HG03378 (cell line): ENCODE results near the gene CCDC124.
"Not testable (repeated sequence)": the region's sequence is repeated elsewhere in the genome, so short reads cannot be mapped to it uniquely, and the experiment has no call there.

ENCODE experiments used
- ATAC-seq: cut with Tn5 transposase; IDR thresholded peaks from one replicate; pipeline ENCODE4 v1.9.1; 2021; ENCODE audit warnings: mild to moderate bottlenecking, moderate library complexity; ENCODE audit not compliant: unreplicated experiment

CCDC124 gene, protein sequence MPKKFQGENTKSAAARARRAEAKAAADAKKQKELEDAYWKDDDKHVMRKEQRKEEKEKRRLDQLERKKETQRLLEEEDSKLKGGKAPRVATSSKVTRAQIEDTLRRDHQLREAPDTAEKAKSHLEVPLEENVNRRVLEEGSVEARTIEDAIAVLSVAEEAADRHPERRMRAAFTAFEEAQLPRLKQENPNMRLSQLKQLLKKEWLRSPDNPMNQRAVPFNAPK

DNA sequence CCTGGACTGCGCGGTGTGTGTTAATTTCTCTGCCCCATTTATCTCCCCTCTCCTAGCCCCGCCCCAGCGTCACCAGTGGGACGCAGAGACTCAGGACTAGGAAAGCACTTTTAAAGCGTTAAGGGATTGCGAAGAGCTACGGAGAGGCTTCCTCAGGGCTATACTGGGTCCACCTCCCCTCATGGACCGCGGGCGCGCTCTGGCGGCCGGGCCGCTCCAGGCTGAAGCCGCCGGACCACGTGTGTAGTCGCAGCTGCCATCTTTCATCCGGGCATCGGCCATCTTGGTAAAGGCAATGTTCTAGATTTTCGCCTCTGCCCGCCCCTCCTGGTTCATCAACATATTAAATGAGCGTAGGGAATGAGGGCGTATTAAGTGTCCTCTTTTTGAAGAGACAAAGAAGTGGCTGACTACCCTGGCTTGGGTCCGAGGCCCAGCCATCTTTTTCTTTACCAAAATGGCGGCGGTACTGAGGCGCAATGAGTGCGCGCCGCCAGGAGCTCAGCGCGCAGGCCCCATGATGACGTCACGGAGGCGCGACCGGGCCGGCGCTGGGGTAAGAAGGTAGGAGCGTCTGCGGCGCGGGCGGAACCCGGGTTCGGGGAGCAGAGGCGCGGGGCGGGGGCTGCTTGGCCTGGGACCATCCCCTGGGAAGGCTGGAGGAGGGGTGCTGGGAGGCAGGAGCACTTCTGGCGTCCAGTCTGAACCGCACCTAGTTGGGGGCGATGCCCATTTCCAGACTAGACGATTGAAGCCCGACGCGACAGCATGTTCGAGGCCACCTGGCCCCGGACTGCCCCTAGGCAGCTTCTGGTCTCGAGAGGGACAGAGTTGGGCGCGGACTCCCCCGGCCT, at the start of gene CCDC124:
CCDC124 (plus strand) TSS at position 531 of the 854 bp plus-strand sequence. CDS start 3,406 bp downstream, outside the sequence.
- ATAC-seq: peak; percentile 65

DNA sequence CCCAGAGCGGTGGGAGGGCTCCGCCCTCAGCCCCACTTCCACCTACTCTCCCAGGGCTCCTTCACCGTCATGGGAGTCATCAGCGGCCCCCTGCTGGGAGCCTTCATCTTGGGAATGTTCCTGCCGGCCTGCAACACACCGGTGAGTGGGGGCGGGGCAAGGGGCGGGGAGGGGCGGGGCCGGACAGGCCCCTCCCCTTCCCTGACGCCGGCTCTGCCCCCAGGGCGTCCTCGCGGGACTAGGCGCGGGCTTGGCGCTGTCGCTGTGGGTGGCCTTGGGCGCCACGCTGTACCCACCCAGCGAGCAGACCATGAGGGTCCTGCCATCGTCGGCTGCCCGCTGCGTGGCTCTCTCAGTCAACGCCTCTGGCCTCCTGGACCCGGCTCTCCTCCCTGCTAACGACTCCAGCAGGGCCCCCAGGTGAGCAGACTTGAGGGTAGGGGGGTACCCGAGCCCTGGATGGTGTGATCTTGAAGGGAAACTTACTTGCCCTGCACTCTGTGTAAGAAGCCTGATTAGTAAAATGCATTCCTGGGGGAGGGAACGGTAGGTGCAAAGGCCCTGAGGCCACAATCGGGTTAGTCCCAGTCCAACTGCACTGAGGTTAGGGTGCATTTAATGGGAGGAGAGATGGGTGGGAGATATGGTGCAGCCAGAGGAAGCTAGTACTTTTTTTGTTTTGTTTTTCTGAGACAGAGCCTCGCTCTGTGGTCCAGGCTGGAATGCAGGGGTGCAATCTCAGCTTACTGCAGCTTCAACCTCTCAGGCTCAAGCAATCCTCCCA, 49.0 kb upstream of the CCDC124 start:
- ATAC-seq: no peak

DNA sequence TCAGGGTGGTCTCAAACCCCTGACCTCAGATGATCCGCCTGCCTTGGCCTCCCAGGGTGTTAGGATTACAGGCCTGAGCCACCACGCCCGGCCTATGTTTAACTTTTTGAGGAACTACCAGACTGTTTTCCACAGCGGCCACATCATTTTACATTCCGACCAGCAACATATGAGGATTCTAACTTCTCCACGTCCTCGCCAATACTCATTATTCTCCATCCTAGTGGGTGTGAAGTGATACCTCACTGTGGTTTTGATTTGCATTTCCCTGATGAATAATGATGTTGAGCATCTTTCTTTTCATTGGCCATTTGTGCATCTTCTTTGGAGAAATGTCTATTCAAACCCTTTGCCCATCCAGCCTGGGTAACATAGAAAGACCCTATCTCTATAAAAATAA, 46.3 kb upstream of the CCDC124 start:
- ATAC-seq: no peak

DNA sequence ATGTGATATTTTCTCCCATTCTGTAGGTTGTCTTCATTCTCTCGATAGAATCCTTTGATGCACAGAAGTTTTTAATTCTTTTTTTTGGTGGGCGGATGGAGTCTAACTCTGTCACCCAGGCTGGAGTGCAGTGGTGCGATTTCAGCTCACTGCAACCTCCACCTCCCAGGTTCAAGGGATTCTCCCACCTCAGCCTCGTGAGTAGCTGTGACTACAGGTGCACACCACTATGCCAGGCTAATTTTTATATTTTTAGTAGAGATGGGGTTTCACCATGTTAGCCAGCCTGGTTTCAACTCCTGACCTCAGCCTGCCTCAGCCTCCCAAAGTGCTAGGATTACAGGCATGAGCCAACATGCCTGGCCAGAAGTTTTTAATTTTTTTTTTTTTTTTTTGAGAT, 45.6 kb upstream of the CCDC124 start:
- ATAC-seq: not testable (repeated sequence)

DNA sequence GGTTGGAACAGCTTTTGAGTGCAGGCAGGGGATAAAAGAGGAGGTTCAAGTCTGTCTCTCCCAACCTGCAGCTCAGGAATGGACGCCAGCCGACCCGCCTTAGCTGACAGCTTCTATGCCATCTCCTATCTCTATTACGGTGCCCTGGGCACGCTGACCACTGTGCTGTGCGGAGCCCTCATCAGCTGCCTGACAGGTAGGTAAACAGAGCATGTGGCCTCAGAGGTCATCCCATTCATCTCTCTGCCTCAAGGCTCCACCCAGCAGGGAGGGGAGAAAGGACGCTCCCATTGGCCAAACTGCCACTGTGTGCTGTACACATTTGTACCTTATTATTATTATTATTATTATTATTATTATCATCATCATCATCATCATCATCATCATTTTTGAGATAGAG, 44.6 kb upstream of the CCDC124 start:
- no peak for ATAC-seq

DNA sequence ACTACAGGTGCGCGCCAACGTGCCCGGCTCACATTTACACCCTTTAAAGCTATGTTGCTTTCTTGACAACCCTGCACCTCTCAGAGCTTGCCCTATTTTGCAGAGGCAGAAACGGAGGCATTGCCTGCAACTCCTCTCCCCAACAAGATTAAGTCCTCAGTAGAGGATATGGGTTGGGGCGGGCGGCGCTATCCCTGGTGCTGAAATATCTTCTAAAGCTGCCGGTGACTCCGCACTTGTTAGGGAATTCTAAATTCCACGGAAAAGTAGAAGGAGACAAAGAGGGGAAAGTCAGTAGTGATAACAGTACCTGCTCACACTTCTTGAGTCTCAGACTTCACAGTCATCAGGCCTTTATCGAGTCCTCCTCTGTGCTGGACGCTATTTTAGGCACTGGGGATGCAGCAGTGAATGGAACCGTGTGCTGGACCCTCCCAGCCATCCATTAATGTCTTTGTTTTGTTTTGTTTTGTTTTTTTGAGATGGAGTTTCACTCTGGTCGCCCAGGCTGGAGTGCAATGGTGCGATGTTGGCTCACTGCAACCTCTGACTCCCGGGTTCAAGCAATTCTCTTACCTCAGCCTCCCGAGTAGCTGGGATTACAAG, 43.1 kb upstream of the CCDC124 start:
- ATAC-seq: no peak

DNA sequence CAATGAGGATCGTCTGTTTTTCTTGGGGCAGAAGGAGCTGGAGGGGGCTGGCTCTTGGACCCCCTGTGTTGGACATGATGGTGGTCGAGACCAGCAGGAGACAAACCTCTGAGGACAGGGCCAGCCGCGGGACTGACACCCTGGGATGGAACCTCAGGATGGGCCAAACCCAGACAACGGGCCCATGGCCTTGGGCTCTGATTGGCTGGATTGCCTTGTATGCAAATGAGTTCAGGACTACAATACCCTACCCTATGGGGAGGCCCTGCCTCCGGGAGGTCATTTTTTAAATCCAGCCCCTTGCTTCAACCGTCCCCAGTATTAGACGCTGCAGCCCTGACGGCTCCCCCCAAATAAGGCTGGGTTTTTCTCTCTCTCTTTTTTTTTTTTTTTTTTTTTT, 39.0 kb upstream of the CCDC124 start:
- ATAC-seq: no peak

DNA sequence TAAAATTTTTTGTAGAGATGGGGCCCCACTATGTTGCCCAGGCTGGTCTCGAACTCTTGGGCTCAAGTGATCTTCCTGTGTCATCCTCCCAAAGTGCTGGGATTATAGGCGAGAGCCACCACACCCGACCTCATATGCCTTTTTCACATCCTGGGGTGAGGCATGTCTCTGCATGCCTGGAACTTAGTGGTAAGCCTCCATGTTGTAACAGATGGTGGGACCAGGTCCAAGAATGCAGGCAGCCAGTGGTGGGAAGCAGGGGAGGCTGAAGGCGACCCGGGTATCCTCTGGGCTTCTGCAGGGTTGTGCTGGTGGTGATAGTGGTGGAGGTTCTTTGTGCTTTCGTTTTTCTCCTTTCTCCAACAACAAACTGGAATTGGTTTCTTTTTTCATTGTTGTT, 30.1 kb upstream of the CCDC124 start:
- no peak for ATAC-seq

DNA sequence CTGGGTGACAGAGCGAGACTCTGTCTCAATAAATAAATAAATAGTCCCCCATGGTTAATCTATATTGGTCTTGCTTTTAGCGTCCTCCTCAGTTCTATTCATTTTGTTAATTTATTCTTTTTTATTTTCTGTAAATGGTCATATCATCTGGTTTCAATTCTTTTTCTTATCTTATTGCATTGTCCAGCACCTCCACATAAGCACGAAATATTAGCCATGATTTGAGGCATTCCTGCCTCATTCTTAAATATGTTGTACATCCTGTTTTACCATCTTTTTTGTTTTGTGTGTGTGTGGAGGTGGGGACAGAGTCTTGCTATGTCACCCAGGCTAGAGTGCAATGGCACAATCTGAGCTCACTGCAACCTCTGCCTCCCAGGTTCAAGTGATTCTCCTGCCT, 24.6 kb upstream of the CCDC124 start:
- no peak for ATAC-seq

DNA sequence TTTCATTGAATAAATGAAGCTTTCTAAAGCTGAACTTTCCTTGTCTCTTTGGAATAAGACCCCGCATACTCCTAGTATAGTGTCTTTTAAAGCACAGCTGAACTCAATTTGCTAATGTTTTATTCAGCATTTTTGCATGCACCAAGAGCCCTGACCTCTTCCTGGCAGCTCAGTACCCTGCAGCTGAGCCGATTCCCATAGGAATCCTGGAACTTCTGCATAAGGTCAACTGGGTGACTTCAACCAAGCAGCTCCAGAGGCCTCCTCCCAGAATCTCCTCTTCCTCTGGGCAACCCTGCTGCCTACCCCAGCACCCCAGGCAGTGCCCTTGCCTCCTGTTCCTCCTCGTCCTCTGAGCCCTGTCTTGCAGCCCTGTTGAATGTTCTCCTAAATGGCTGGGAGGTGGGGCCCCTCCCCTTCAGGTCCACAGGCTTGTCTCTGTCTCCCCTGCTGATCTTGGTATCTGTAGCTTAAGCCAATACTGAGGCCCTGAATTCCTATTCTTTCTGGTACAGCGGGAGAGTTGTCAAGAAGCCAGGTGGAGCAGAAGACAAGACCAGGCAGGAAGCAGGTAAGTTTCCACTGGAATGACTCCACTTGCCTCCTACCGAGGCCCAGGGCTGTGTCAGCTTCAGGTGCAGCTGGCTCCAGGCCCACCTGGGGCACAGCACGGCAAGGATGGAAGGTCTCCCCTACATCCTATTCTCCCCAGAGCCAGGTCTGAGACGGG, 23.6 kb upstream of the CCDC124 start:
- no peak for ATAC-seq

DNA sequence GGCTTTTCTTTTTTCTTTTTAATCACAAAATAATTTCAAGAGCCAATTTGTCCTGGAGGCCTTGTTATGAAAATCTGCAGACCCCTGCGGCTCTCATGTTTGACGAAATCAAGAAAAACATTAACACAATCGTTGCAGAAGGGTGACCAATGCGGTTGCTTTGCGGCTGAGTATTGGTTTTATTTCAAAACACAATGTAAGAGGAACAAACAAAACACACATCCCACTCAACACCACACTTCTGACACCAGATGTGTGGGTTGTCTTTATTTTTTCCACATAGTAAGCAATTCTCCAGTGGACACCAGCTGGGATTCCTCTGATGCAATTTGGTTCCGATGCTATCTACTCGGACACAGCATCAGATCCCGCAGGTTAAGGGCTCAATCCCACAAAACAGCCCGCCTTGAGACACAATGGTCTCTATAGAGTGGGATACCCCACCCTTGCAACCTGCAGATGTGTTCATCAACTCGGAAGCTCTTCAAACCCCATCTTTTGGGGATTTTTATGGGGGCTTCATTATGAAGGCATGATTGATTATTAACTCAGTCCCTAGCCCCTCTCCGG, 21.9 kb upstream of the CCDC124 start:
- no peak for ATAC-seq

DNA sequence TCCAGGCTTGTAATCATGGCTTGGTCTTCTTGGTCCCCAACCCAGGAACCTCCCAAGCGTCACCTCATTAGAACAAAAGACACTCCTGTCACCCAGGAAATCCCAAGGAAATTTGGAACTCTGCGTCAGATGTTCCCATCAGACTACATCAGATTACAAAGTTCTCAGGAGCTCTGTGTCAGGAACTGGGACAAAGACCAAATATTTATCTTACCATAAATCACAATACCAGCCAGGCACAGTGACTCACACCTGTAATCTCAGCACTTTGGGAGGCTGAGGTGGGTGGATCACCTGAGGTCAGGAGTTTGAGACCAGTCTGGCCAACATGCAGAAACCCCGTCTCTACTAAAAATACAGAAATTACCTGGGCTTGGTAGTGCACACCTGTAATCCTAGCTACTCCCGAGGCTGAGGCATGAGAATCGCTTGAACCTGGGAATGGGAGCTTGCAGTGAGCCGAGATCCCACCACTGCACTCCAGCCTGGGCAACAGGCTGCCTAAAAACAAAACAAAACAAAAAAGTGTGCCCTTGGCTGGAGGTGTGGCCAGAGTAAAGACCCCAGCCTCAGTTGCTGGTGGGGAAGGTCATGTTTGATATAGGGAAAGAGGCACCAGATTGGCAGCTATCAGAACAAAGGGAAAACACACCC, 16.7 kb upstream of the CCDC124 start:
- ATAC-seq: no peak

DNA sequence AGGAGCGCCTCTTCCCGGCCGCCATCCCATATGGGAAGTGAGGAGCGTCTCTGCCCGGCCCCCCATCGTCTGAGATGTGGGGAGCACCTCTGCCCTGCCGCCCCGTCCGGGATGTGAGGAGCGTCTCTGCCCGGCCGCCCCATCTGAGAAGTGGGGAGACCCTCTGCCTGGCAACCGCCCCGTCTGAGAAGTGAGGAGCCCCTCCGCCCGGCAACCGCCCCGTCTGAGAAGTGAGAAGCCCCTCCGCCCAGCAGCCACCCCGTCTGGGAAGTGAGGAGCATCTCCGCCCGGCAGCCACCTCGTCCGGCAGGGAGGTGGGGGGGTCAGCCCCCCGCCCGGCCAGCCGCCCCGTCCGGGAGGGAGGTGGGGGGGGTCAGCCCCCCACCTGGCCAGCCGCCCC, 14.7 kb upstream of the CCDC124 start:
- ATAC-seq: not testable (repeated sequence)

DNA sequence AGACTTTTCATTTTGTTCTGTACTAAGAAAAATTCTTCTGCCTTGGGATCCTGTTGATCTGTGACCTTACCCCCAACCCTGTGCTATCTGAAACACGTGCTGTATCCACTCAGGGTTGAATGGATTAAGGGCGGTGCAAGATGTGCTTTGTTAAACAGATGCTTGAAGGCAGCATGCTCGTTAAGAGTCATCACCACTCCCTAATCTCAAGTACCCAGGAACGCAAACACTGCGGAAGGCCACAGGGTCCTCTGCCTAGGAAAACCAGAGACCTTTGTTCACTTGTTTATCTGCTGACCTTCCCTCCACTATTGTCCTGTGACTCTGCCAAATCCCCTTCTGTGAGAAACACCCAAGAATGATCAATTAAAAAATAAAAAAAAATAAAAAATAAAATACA, 13.7 kb upstream of the CCDC124 start:
- ATAC-seq: not testable (repeated sequence)

DNA sequence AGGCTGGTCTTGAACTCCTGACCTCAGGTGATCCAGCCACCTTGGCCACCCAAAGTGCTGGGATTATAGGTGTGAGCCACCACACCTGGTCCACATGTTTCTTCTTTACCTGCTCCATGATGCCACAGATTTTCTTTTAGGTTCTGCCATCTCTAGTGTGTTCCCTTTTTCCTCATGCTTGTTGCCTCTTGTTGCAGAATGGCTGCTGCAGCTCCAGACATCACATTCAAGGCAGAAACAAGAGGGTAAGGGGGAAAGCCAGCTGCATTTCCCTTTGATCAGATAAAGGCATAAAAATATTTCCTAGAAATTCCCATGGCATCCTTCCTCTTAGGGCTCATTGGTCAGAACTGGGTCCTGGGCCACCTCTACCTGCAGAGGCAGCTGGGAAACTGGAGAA, 12.3 kb upstream of the CCDC124 start:
- ATAC-seq: no peak

DNA sequence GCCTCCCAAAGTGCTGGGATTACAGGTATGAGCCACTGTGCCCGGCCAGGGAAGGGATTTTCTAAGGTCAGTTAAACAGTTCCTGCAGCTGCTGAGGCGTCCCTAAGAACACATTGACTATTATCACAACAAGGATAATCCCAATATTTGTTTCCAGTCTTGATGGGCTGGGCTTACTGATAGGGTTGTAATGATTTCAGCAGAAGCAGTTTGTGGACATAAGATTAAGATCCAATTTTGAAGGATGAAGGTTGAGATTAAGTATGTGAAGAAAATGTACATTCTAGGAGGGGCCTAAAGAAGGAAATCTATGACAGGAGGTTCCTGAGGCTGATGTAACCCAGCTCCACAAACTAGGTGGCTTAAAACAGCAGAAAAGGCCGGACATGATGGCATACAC, 10.7 kb upstream of the CCDC124 start:
- ATAC-seq: no peak

DNA sequence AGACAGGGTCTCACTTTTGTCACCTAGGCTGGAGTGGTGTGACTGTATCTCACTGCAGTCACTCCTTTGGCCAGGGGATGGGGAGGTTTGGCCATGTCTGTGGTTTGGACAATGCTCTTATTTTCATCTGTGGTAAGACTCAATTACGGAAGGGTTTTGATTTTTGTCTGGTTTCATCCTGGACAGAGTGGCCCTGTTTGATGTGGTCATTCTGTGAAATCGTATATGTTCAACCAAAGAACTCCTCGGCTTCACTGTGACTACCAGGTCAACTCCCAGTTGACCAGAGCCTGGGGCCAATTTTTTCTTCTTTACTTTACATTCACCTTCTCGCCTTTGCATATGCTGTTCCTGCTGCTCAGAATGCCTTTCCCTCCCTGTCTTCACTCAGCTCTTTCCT, 6.8 kb upstream of the CCDC124 start:
- no peak for ATAC-seq

DNA sequence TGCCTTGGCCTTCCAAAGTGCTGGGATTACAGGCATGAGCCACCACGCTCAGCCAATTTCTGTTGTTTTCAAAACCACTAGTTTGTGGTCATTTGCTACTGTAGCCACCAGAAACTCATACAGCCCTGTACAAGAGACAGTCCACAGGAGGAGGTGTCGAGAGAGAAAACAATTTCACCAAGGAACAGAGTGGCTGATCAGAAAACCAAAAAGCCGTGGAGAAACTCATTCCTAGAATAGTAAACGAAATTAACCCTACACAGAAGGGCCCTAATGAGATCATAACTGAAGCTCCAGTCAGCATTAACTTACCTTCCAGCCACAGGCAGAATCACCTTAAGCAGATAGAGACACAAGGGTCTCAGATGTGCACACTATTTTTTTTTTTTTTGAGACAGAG, 3.8 kb upstream of the CCDC124 start:
- ATAC-seq: no peak

DNA sequence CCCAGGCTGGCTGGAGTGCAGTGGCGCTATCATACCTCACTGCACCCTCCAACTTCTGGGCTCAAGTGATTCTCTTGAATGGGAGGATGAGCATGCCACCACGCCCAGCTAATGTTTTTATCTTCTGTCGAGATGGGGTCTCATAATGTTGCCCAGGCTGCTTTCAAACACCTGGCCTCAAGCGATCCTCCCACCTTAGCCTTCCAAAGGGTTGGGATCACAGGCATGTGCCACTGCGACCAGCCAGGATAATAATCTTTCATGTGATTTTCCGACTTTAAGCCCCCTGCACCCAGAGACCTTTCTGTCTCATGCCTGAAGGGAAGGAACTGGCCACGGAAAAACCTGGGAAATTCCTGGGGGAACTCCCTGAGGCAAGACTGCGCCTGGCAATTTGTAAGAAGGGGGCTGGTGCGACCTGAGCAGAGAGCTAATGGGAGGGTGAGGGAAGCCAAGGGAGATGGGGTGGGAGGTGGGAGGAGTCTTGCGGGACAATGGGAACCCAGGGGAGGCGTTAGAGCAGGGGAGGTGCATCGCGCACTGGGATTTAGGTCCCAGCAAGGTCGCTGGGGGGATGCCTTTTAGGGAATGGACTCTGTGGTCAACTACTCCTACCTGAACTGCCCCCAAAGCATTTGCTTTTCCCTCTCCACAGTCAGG, 1.2 kb upstream of the CCDC124 start:
- no peak for ATAC-seq
